ENCODE results near the gene PDZD2.

- TF ChIP-seq CTCF (IDR thresholded peaks at IDR 0.05), result no peak
- no peak for TF ChIP-seq EP300 (IDR thresholded peaks at IDR 0.05)
- TF ChIP-seq POLR2A (IDR thresholded peaks at IDR 0.05), result no peak
Measured at GRCh38 chr5:32014096-32014745, 375.3 kb downstream of the PDZD2 start.
